Measurements from ENCODE around the gene MARK2.

Gene MARK2

GRCh38 chr11:63920126-63920938 lies 81.4 kb downstream of the MARK2 start:
- H3K36me3 ChIP-seq (ENCODE audit: control insufficient read depth, insufficient read depth, low read length), result no peaks in the 10 kb centered on the region
- no peak overlapping the region for H3K4me3 ChIP-seq (replicated peaks; ENCODE audit: low read depth, low read length)
- no peak for DNase-seq (ENCODE audit: extremely low read depth, insufficient read length)
- no peak for TF ChIP-seq CTCF (IDR thresholded peaks at IDR 0.05; ENCODE audit: insufficient read depth, low read length, poor library complexity, severe bottlenecking)
- H3K27me3 ChIP-seq (replicated peaks; ENCODE audit: control insufficient read depth, insufficient read depth, low read length), result peaks cover 2% of the 10 kb centered on the region

GRCh38 chr11:63920939-63921417 lies 82.1 kb downstream of the MARK2 start:
- Histone ChIP-seq H3K36me3 (ENCODE audit: control insufficient read depth, insufficient read depth, low read length) (no peaks in the 10 kb centered on the region), H3K27me3 (replicated peaks; ENCODE audit: control insufficient read depth, insufficient read depth, low read length) (peaks cover 2% of the 10 kb centered on the region), H3K4me3 (replicated peaks; ENCODE audit: low read depth, low read length) (no peak overlapping the region)
- TF ChIP-seq CTCF (IDR thresholded peaks at IDR 0.05; ENCODE audit: insufficient read depth, low read length, poor library complexity, severe bottlenecking), result peak; percentile 85
- no peak for DNase-seq (ENCODE audit: extremely low read depth, insufficient read length)

GRCh38 chr11:63922673-63923192 lies 83.8 kb downstream of the MARK2 start:
- DNase-seq (ENCODE audit: extremely low read depth, insufficient read length), result no peak
- H3K27me3 ChIP-seq (replicated peaks; ENCODE audit: control insufficient read depth, insufficient read depth, low read length), result peaks cover 2% of the 10 kb centered on the region
- no peaks in the 10 kb centered on the region for H3K36me3 ChIP-seq (ENCODE audit: control insufficient read depth, insufficient read depth, low read length)
- H3K4me3 ChIP-seq (replicated peaks; ENCODE audit: low read depth, low read length), result no peak overlapping the region
- no peak for TF ChIP-seq CTCF (IDR thresholded peaks at IDR 0.05; ENCODE audit: insufficient read depth, low read length, poor library complexity, severe bottlenecking)

GRCh38 chr11:63923319-63923718 lies 84.4 kb downstream of the MARK2 start:
- no peak for DNase-seq (ENCODE audit: extremely low read depth, insufficient read length)
- no peak for TF ChIP-seq CTCF (IDR thresholded peaks at IDR 0.05; ENCODE audit: insufficient read depth, low read length, poor library complexity, severe bottlenecking)
- Histone ChIP-seq H3K36me3 (ENCODE audit: control insufficient read depth, insufficient read depth, low read length) (no peaks in the 10 kb centered on the region), H3K27me3 (replicated peaks; ENCODE audit: control insufficient read depth, insufficient read depth, low read length) (peaks cover 2% of the 10 kb centered on the region), H3K4me3 (replicated peaks; ENCODE audit: low read depth, low read length) (no peak overlapping the region)

- H3K27me3 ChIP-seq (replicated peaks; ENCODE audit: control insufficient read depth, insufficient read depth, low read length), result no peaks in the 10 kb centered on the region; the same call in 1 of the 2 replicates
- no peak for TF ChIP-seq CTCF (IDR thresholded peaks at IDR 0.05; ENCODE audit: insufficient read depth, low read length, poor library complexity, severe bottlenecking)
- H3K4me3 ChIP-seq (replicated peaks; ENCODE audit: low read depth, low read length), result no peak overlapping the region
- no peaks in the 10 kb centered on the region for H3K36me3 ChIP-seq (ENCODE audit: control insufficient read depth, insufficient read depth, low read length)
- no peak for DNase-seq (ENCODE audit: extremely low read depth, insufficient read length)
Measured at GRCh38 chr11:63929616-63930015, 90.7 kb downstream of the MARK2 start.
